Subcutaneous abdominal adipose tissue (tissue), 5 donors: ENCODE data around the gene EPS15.

Source experiments
- H3K27ac ChIP-seq: one replicate; pipeline ENCODE4 v1.7.0; 2013; ENCODE audit warnings: low read depth, mild to moderate bottlenecking, inconsistent platforms, low read length, moderate library complexity
- H3K27me3 ChIP-seq, 5 donors: one replicate each; pipeline ENCODE4 v1.7.0; 2013; ENCODE audit warnings: low read length in 5 of 5, inconsistent platforms in 1 of 5; ENCODE audit not compliant: control insufficient read depth in 5 of 5, insufficient read depth in 4 of 5
- H3K36me3 ChIP-seq, 5 donors: one replicate each; pipeline ENCODE4 v1.7.0; 2013; ENCODE audit warnings: low read length in 5 of 5; ENCODE audit not compliant: control insufficient read depth in 5 of 5, insufficient read depth in 5 of 5
- H3K4me1 ChIP-seq, 5 donors: one replicate each; pipeline ENCODE4 v1.7.0; 2013; ENCODE audit warnings: low read length in 5 of 5, mild to moderate bottlenecking in 3 of 5, moderate library complexity in 1 of 5; ENCODE audit not compliant: control insufficient read depth in 5 of 5, insufficient read depth in 5 of 5
- H3K4me3 ChIP-seq, 5 donors: one replicate each; pipeline ENCODE4 v1.7.0; 2013; ENCODE audit warnings: low read length in 5 of 5, low read depth in 1 of 5
- H3K9ac ChIP-seq, 5 donors: one replicate each; pipeline ENCODE4 v1.7.0; 2013; ENCODE audit warnings: low read length in 5 of 5, mild to moderate bottlenecking in 4 of 5, moderate library complexity in 3 of 5
- H3K9me3 ChIP-seq, 5 donors: one replicate each; pipeline ENCODE4 v1.7.0; 2013; ENCODE audit warnings: low read length in 5 of 5; ENCODE audit not compliant: control insufficient read depth in 5 of 5
- donor health status: healthy.
- donor health status: healthy.
- donor health status: healthy.
- donor health status: healthy.
- donor health status: healthy.

EPS15 gene

DNA sequence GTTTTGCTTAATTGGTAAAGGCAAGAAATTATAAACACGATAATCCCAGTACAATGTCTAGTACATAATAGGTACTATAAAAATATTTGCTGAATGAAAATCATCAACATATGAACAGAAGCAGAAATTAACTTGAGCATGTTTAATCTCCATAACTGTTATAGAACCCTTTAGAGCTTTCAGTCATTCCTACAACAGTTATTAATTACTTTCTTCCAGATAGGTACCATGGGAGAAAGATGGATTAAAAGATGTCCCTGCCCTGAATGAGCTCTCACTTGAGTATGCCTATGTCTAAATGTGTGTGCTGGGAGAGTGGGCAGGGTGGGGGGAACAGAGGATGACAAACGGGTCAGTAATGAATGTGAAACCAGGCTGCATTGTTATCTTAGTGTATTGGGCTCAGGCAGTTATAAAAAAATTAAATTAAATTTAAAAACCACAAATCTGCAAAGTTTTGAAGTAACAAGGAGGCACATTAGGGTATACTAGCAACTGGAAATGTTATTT, 2.4 kb downstream of the EPS15 start:
- Histone ChIP-seq H3K9me3 (no peaks in the 10 kb centered on the region), H3K4me3 (peak overlapping the region; percentile 92 to 97 (median 94)), H3K27ac (peak overlapping the region; percentile 87), H3K4me1 (peaks cover 0 to 66% (median 63%) of the 10 kb centered on the region in 5 donors), H3K27me3 (no peaks in the 10 kb centered on the region), H3K36me3 (no peaks in the 10 kb centered on the region), H3K9ac (peak overlapping the region in 4 of 5 donors; percentile 73 to 97 (median 93))

DNA sequence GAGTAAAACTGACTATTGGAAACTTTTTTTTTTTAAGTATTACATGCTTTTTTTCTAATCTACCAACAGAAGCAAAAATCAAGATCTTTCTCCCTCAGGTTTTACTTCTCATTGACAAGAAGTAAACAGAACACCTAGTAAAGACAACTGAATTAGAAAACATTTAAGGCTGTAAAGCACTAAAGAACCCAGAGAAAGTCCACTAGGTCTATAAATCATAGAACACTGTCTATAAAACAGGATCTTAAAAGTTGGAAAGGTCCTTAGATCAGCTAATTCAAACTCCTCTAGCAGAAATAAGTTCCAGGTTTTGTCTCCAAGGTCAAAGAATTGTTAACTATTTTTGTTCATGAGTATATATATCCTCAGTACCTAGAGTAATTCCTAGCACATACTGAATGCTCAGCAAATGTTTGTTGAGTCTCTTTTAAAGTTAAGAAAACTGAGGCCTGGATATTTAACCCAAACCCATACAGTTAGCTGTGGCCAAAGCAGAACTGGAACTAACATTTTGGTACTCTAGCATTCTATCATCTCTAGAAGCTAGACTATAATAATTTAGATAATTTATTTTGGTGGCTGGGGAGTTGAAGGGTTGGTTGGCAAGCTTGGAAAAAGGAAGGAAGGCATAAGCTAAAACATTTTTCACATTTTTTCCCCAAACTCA, 3.0 kb downstream of the EPS15 start:
- Histone ChIP-seq H3K27ac (peak overlapping the region; percentile 87), H3K9me3 (no peaks in the 10 kb centered on the region), H3K27me3 (no peaks in the 10 kb centered on the region), H3K9ac (peak overlapping the region in 4 of 5 donors; percentile 59 to 95 (median 82)), H3K4me1 (peaks cover 0 to 70% (median 66%) of the 10 kb centered on the region in 5 donors), H3K36me3 (no peaks in the 10 kb centered on the region), H3K4me3 (peak overlapping the region; percentile 1 to 97 (median 10))

DNA sequence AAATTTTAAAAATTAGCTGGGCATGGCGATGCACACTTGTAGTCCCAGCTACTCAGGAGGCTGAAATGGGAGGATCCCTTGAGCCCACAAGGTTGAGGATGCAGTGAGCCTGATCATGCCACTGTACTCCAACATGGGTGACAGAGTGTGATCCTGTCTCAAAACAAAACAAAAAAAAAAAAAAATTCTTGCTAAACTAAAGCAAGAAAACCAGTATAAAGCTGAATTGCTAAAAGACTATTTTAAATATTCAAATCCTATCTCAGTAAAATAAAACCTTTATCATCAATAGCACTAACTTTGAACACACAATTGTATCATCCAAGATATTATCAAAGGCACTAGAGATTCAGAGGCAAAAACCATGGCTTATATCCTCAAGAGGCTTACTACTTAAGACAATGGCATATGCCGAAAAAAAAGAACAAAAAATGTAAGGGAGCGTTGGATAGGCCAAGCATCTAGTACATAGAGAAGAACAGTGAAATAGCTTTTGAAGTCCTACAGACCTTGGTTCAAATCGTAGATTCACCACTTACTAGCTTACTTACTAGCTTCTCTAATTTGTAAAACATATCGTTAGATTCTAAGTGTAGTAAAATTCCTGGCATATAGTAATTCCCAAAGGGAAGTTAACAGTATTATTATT, 3.6 kb downstream of the EPS15 start:
- Histone ChIP-seq H3K4me3 (peak overlapping the region in 3 of 5 donors; percentile 10 to 55 (median 51)), H3K9ac (peak overlapping the region in 4 of 5 donors; percentile 59 to 91 (median 70)), H3K27ac (peak overlapping the region; percentile 87), H3K27me3 (no peaks in the 10 kb centered on the region), H3K9me3 (no peaks in the 10 kb centered on the region), H3K4me1 (peaks cover 0 to 70% (median 66%) of the 10 kb centered on the region in 5 donors), H3K36me3 (no peaks in the 10 kb centered on the region)

DNA sequence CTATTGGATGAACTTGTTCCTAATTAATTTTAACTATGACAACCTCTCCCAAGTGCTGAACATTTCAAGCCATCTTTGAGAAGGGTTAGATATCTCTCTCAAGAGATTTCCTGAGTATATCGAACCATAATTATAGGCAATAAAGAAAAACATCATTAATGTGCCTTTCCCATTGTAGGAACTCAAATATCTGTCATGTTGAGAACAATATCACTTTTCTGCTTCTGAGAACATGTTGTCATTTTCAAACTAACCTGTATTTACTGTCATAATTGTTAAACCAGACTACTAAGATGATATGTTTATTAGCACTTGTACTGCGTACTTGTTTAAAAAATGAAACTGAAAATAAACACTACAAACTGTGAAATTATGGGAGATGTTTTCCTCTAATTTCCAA, 4.3 kb downstream of the EPS15 start:
- H3K4me1 ChIP-seq: peaks cover 0 to 71% (median 69%) of the 10 kb centered on the region in 5 donors
- peak overlapping the region; percentile 6 to 70 (median 63) for H3K9ac ChIP-seq
- H3K36me3 ChIP-seq: no peaks in the 10 kb centered on the region
- peak overlapping the region; percentile 87 for H3K27ac ChIP-seq
- peak overlapping the region; percentile 51 to 57 (median 53) for H3K4me3 ChIP-seq
- H3K9me3 ChIP-seq: no peaks in the 10 kb centered on the region
- no peaks in the 10 kb centered on the region for H3K27me3 ChIP-seq

DNA sequence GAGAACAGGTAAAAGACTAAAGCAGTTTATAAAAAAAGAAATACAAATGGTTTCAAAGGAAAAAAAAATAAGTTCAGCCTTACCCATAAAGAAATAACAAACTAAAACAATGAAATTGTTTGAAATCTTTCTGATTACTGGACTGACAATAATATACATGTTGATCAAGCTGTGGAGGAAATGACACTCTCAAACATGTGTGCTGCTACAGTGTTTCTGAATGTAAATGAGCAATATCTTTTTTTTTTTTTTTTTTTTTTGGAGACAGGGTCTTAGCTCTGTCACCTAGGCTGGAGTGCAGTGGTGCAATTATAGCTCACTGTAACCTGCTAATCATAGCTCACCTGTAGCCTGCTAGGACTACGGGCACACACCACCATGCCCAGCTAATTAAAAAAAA, 6.5 kb downstream of the EPS15 start:
- no peak overlapping the region for H3K4me3 ChIP-seq
- no peaks in the 10 kb centered on the region for H3K36me3 ChIP-seq
- no peak overlapping the region for H3K9ac ChIP-seq
- no peak overlapping the region for H3K27ac ChIP-seq
- no peaks in the 10 kb centered on the region for H3K27me3 ChIP-seq
- peaks cover 0 to 75% (median 61%) of the 10 kb centered on the region in 5 donors for H3K4me1 ChIP-seq
- H3K9me3 ChIP-seq: no peaks in the 10 kb centered on the region

DNA sequence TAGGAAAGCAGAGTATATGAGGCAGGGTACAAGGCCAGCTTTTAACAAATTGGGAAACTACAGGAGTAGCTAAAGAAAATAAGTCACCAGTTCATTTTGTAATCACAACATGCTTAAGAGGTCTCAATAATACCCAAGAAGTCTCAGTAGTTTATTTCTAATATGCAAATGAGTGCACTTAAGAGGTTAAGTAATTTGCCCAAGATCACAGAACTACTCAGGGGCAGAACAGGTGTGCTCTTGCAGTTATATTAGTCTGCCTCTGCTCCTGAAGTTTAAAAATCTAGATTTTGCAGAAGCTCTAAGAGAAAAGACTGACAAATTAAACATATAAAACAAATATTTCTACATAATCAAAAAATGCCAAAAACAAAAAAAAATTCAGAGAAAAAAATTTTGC, 6.9 kb downstream of the EPS15 start:
- no peaks in the 10 kb centered on the region for H3K9me3 ChIP-seq
- no peaks in the 10 kb centered on the region for H3K36me3 ChIP-seq
- H3K27ac ChIP-seq: no peak overlapping the region
- H3K4me1 ChIP-seq: peaks cover 0 to 72% (median 58%) of the 10 kb centered on the region in 5 donors
- H3K27me3 ChIP-seq: no peaks in the 10 kb centered on the region
- peak overlapping the region in 1 of 5 donors; percentile 2 for H3K9ac ChIP-seq
- H3K4me3 ChIP-seq: no peak overlapping the region

DNA sequence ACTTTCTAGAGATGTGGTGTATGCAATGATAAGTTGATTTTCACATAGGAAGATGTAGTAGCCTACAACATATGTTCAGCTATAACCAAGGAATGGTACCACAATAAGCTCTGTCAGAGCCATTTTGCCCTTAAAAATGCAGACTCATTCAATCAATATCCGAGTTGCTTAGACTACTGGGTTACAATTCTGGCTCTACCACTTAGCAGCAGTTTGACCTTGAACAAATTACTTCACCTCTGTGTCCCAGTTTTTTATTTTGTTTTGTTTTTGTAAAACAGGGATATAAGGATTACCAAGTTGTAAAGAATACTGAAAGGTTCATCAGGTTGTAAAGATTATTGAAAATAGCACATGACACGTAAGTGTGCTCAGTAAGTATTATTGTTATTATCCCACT, 9.3 kb downstream of the EPS15 start:
- no peaks in the 10 kb centered on the region for H3K27me3 ChIP-seq
- H3K4me1 ChIP-seq: peaks cover 0 to 70% (median 44%) of the 10 kb centered on the region in 5 donors
- no peak overlapping the region for H3K4me3 ChIP-seq
- H3K9me3 ChIP-seq: no peaks in the 10 kb centered on the region
- H3K9ac ChIP-seq: no peak overlapping the region
- no peaks in the 10 kb centered on the region for H3K36me3 ChIP-seq
- H3K27ac ChIP-seq: no peak overlapping the region

DNA sequence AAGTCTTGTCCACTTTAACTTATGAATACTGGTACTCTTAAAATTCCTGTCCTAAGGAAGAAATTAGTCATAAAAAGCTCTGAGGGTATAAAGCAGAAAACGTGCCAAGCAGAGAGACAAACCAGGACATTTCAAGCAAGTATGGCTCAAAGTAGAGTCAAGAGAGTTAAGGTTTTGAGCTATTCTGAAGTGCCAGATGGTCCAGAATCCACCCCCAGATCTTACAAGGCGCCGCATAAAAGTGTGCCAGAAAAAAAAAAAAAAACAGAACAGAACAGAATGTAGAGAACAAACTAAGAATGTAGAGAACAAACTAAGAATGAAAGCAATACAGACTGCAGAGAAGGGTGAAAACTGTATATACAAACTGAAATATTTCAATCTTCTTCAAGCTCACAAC, 12.5 kb downstream of the EPS15 start:
- no peaks in the 10 kb centered on the region for H3K27me3 ChIP-seq
- no peak overlapping the region for H3K9ac ChIP-seq
- H3K36me3 ChIP-seq: peaks cover 0 to 6% (median 0%) of the 10 kb centered on the region in 5 donors
- H3K27ac ChIP-seq: no peak overlapping the region
- peaks cover 0 to 44% (median 18%) of the 10 kb centered on the region in 5 donors for H3K4me1 ChIP-seq
- peak overlapping the region in 3 of 5 donors; percentile 22 to 40 (median 22) for H3K4me3 ChIP-seq
- H3K9me3 ChIP-seq: no peaks in the 10 kb centered on the region

DNA sequence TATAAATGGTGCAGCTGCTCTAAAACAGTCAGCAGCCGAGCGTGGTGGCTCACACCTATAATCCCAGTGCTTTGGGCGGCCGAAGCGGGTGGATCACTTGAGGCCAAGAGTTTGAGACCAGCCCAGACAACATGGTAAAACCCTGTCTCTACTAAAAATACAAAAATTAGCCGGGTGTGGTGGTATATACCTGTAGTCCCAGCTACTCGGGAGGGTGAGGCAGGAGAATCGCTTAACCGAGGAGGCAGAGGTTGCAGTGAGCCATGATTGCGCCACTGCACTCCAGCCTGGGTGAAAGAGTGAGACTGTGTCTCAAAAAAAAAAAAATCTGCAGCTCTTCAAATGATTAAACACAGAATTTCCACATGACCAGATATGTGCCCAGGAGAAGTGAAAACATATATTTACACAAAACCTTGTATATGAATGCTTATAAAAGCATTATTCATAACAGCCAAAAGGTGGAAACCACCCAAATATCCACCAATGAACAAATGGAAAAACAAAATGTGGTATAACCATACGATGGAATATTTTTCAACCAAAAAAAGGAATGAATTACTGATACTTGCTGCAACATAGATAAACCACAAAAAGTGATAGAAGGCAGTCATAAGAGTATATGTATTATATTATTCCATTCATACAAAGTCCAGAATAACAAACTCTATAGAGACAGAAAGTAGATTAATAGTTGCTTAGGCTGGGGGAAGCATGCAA, 14.1 kb downstream of the EPS15 start:
- peaks cover 0 to 8% (median 0%) of the 10 kb centered on the region in 5 donors for H3K36me3 ChIP-seq
- H3K4me1 ChIP-seq: peaks cover 0 to 41% (median 16%) of the 10 kb centered on the region in 5 donors
- H3K9me3 ChIP-seq: no peaks in the 10 kb centered on the region
- no peak overlapping the region for H3K9ac ChIP-seq
- no peaks in the 10 kb centered on the region for H3K27me3 ChIP-seq
- H3K4me3 ChIP-seq: no peak overlapping the region
- no peak overlapping the region for H3K27ac ChIP-seq
